GM18868 (cell line): Measurements from ENCODE around the gene TPCN1.

Source experiments
- ATAC-seq: cut with Tn5 transposase; IDR thresholded peaks from one replicate; pipeline ENCODE4 v1.9.1; 2021; ENCODE audit warnings: mild to moderate bottlenecking, moderate library complexity; ENCODE audit not compliant: unreplicated experiment

TPCN1 gene

DNA sequence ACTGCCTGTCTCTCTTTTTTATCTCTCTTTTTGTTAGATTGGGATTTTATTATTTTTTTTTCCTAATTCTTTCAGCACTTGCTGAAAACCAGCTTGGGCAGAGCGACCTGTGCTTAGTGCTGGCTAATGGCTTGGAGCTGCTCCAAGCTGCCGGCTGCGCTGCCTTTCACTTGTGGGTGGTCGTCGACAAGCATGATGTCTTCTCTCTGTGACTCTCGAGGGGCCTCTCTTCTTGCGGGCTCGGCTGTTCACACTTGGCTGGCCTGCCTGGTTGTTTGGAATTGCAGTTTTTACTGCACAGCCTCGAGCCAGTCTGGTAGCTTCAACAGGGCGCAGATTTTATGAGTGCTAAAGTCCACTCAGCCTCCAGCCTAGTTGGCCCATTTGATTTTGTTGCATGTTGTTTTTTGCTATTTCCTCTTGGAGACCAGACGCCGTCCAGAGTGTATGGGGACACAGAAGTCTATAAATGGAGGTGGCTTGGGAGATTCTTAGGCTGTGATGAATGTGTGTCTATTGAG, 18.6 kb downstream of the TPCN1 start:
- ATAC-seq, result no peak

DNA sequence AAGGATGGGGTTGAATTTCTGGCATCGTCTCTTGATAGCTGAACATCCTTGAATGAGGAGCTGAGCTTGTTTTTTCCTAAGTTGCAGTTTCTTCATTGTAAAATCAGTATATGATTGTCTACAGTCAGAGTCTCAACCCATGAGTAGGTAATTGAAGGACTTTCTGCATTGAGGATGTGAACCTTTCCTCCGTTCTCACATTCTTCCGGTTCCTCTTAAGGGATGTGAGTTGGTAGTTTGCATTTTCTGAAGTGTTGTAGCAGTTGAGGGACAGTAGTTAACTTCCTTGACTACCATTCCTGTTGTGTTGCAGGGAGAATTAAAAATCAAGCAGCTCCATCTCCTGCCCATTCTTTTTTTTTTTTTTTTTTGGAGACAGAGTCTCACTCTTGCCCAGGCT, 19.1 kb downstream of the TPCN1 start:
- ATAC-seq, result no peak

DNA sequence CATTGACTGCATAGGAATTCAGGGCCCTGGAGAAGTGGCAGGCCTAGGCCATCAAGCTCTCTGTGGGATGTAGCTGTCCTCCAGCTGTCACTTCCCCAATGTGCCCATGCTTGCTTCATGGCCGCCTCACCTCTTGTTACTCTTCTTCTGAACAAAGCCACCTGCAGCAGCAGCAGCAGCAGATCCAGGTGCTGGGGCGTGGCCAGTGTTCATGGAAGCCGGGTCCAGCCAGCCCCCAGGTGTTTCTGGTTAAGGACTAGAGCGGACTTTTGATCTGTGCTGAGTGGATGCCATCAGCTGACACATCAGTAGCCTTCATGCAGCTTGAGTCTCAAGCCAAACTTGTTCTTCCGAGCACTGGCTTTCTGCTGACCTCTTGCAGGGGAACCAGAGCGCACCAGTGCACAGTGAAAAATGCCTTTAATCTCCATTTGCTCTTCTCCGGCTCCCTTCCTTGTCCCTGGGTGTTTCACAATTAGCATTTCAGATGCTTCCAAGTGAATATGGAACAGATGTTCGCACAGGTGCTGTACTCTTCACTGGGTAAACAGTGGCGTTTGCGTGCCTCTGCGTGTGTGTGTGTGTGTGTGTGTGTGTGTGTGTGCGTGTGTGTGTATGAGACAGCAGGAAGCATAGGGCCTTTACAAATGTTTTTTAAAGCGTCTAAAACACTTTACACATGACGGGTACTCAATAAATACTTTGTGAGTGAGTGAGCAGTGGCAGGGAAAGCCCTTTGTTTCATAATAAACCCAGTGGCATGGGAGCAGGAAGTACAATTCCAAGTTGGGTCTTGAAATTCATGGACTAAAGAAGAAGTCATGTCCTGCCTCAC, 20.1 kb downstream of the TPCN1 start:
- ATAC-seq, result no peak

DNA sequence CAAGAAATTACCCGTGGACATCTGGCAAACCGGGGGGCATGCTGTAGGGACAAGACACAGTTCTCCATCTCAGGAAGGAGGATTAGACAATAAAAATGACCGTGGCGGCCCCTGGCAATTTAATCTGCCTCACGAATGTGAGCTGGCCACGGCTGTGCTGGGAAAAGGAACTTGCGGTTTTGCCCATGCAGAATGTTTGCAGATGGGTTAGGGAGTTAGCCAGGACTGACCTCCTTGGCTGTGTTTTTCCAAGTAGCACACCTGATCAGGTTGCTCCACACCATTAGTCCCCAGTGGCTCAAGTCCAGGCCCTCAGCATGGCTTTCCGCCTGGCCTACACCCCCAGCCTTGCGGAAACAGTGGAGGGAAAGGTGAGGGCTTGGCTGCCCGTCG, 20.8 kb downstream of the TPCN1 start:
- no peak for ATAC-seq

DNA sequence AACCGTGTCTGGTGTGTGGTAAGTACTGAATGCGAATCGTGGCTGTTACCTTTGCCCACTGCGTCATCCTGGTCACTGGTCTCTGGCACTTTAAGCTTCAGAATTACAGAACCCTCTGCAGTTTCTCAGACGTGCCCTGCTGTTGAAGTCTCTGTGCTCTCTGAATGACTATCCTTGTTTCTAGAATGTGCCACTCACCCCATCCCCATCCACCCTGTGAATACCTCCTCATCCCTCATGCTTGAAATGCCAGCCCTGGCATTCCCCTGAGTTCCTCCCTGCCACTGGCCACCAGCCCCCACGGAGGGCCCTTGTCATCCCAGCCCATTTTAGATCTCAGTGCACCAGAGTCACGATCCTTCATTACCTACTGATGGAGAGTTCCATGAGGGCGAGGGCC, 21.3 kb downstream of the TPCN1 start:
- no peak for ATAC-seq

DNA sequence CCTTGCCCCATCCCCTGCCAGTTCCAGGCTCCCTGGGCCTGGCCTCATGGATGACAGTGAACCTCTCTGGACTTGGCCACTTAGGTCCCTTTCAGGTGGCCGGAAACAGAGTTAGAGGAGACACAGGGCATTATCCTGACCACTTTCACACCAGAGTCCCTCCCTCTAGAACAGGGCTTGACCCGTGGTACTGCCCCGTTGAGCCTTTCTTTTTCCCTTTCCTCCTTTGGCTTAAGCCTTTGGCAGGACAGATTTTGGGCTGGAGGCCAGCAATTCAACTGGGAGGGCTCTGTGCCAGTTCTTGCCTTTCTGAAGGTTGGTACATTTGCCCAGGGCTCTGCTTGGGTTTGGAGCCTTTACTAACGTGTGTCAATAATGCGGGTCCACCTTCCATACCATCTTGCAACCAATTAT, 22.8 kb downstream of the TPCN1 start:
- ATAC-seq, result no peak

DNA sequence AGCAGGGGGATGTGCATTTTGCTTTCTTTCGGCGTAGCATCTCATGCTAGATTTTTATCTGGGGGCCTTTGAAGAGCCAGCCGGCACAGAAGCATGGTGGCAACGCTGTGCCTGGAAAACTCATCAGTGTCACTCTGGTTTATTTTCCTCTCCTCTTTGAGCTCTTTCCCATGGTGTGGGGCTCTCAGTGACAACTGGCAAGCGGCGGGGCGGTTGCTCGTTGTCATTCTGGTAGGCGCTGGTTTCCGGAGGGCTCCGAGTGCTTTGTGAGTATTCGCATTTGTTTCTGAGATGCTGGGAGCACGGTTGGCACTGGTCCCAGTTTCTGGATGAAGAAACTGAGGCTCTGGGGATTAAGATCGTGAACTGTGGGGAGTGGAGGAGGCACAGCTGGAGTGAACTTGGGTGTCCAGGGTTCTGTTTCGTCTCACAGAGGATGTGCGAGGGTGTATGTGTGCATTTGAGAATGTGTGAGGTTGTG, 23.3 kb downstream of the TPCN1 start:
- no peak for ATAC-seq

DNA sequence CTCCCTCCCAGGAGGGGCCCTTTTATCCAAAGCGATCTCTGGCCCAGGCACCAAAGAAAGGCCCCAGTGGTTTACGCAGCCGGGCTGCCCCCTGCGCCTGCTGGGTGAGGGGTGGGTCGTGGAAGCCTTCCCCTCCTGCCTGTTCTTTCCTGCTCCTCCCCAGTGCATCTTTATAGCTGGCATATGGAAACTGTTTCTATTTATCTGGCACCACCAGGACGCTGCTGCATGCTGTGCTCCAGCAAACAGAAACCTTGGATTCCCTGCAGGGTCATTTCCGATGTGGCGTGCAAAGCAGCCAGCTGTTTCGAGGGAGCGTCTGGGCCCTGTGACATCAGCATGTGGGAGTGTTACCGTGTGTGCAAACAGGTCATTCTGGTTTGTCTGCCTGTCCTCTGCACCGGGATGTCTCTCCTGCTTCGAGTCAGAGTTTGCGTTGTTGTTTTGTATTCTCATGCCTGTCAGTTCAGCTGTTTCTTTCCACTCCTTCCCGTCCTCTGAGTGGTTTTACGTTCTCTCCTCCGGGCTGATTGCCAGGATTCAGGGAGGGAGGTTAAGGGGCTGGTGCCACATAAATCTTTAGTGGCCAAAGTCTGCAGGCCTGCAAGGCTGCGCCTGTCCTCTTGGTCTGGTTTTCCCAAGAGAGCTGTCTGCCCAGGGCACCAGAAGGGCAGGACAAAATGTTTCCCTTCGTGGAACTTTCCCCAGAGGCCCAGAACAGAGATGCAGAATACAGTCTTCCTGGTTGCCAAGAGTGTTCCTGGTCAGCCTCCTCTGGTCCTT, 24.6 kb downstream of the TPCN1 start:
- no peak for ATAC-seq

DNA sequence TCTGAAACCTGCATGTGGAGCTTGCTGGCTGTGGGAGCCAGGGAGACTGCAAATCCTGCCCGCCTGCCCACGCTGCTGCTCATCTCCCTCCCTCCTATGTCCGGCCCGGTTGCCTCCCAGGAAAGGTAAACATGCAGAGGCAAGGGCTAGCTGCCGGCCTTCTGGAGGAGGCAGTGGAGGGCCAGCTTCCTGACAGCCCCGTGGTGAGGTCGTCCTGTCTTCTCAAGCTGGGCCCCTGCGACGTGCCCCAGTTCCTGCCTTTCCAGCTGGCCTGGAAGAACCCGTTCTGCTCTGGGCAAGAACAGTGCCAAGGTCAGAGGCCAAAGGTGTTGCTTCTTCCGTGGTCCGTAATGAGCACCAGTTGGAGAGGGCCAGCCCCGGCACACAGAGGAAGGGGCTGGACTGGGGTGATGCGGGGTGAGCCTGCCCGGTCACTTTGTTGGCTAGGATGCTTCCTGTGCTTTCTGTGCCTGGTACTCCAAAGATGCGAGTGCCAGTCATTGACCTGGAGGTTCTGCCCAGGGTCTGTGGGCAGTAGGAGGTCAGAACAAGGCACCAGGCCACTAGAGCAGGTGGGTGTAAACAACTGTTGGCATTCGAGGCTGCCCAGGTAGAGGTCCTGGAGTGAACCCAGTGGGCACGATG, 25.3 kb downstream of the TPCN1 start:
- ATAC-seq, result no peak

DNA sequence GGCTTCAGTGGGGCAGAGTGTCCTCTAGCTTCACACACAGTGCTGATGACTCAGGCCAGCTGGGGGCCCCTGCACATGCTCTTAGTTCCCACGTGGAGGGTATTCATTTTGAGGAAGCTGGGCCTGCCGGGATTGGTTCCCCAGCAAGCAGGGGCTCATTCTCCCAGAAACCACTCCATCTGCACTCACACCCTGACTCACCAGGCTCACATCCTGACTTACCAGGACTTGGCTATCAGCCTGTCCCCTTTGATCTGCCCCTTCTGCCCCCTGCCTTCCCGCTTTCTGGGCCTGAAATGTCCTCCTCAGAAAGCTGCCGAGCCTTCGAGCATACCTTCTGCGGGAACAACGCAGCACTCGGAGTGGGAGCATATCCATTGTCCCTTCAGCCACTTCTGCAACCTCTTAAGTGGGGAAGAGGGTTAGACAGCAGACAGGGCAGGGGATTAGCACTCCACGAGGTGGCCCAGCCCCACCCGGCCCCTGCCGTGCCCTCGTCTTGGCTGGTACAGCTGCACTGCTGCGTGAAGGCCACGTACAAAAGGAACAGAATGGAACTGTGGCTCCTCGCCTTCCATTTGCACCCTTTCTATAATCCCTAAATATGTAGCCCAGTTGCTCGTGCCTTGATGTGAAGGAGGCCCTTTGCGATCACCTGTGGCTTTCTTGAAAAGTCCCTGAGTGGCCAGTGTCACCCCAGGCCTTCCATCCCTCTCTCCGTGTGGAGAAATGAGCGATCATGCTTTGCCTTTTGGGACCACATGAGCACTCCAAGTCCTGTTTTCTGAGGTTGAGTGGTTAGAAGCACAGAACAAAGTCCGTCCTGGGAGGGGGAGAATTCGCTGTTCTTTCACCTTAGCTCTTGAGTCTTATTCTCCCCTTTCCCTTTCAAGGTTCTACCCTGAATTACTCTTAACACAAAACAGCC, 26.1 kb downstream of the TPCN1 start:
- ATAC-seq, result no peak

DNA sequence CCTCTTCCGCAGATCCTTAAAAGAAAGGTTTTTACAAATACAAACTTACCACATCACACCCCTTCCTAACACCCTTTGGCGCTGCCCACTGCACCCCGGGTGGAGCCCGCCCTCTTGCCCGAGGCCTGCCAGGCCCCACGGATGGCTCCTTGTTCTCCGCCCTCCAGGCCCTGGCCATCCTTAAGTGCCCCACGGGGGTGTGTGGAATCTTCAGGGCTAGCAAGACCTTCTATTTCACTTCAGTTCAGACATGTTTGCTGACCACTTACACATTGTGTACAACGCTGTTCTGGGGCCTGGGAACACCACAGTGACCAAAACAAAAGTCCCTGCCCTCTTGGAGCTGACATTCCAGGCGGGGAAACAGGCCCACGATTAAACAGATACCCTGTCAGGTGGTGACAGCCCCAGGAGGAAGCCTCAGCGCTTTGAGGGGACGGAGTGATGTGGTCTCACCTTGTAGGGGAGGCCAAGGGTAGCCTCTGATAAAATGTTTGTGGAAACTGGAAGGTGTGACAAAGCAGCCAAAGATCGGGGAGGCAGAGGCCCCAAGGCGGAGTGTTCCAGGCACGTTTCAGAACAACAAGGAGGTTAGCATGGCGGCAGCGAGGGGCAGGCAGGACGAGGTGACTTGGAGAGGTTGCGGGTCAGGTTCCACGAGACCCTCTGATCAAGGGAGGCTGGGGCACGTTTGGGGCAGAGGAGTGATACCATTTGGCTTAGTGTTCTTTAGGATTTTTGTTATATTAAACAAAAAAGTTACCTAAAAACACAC, 27.0 kb downstream of the TPCN1 start:
- no peak for ATAC-seq

DNA sequence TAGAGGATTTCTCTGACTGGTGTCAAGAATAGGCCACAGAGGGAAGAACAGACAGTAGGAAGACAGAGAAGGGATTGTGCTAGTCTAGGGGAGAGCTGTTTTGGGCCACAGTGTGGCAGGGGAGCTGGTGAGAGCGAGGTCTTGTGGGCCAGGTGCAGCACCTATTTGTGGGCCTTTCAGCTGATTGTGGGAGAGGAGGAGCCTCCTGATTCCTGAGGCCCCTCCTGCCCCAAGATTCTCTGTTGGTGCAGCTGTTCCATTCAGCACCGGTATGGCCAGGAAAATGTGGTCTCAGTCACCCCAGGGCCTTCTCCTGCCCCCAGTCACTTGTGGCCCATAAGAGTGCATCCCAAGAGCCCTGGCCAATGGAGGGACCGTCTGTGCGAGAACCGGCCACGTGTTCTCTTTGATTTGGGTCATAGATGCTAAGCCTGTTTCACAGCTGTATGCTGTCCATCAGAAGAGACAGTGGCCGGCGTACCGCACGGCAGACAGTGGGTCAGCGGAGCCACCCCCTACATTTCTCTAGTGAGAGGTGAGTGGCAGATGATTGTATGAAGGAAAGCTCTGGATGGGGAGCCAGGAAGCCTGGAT, 27.7 kb downstream of the TPCN1 start:
- no peak for ATAC-seq

DNA sequence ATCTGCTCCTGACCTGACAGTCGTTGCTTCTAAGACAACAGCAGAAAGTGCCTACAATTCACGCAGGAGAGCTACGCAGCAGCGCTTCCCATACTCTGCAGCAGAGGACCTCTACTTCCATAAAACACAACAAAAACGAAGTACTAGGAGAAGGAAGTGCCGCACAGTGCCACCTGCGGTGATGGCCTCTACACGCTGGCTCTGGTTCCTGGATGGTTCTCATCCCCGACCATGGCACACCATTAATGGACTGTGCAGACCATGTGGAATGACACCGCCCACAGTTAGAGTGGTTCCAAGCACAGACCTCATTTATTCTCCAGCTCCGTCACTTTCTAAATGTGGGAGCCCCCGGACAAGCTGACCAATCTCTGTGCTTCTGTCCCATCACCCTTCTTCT, 28.3 kb downstream of the TPCN1 start:
- ATAC-seq, result no peak

DNA sequence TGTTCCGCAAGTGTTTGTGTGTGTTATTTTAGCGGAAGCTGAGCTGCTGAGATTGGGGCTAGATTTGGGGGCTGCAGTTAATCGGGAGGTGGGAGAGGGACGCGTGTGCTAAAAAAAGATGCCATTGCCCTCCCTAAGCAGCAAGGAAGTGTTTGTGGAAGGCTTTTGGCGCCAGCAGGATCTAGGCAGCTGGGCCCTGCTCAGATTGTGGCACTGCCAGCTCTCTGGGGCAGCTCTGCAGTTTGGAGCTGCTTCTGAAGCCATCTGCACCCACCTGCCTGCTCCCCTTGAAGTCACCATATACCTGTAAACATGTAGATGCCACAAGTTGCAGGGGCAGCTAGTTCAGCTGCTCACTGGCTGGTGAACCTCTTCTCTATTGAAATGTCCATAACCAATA, 28.8 kb downstream of the TPCN1 start:
- no peak for ATAC-seq

DNA sequence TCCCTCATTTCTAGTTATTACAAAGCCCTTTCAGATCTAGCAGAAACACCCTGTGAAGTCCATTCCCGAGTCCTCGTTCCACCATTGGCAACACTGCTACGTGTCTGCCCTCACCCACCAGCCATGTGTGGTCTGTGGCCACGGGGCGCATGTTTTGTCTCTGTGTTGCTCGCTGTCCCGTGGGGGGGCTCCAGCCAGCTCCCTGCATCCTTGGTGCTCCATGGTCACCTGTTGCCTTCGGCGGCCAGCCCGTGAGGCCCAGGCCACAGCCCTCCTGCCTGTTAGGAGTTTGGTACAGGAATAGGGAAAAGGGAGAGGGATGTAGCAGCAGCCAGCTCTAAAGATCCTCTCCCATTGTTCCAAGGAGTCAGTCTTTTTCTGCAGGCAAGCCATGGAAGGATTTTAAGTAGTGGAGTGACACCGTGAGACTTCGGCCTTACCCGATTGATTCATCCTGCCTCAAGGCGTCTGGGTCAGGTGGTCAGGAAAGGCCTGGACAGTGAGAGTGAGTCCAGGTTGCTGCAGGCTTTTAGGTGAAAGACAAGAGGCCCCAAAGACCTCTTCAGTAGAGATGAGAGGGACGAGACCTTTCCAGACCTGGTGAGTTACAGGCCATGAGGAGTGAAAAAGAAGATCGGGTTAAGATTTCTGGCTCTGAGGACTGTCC, 30.3 kb downstream of the TPCN1 start:
- no peak for ATAC-seq

DNA sequence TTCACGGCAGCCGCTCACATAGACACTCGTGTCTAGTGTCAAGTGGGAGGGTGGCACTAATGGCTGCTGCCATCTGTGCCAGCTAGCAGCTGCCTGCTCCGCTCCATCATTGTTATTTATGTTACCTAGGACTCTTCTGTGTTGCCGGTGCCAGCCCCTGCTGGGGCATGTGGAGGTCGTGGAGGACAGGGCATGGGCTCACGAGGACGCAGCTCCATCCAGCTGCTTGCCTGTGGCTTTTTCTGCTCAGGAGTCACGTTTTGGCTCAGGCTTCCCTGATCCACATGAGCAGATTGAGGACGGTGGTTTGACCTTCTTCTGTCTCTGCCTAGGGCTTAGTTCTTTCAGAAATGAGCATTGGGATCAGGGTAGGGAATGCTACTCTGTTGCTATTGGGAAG, 31.2 kb downstream of the TPCN1 start:
- no peak for ATAC-seq

DNA sequence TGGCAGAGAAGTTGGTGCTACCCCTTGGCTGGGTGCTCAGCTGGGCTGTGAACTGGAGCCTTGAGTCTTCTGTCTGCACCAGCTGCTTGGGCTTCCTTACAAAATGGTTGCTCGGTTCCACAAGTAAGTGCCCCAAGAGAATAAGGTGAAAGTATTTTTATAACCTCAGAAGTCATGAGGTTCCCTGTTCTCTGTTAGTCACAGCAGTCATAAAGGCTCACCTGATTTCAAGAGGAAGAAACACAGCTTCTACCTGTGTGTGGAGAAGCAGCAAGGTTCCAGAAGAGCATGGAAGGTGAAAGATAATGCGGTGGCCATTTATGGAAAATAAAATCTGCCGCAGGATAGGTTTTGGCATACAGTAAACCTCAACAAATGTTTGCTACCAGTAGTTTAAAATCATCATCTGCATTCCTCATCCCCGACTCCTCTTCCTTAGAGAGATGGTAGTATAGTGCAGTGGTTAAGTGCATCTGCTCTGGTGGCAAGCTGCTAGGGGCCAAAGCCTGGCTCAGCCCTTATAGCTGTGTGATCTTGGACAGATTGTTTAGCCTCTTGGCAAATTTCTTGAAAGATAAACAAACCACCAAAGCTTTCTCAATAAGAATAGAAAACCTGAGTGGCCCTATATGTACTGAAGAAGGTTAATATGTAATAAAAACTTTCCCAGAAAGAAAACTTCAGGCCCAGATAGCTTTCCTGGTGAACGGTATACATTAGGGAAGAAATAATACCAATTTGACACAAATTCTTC, 32.4 kb downstream of the TPCN1 start:
- no peak for ATAC-seq

DNA sequence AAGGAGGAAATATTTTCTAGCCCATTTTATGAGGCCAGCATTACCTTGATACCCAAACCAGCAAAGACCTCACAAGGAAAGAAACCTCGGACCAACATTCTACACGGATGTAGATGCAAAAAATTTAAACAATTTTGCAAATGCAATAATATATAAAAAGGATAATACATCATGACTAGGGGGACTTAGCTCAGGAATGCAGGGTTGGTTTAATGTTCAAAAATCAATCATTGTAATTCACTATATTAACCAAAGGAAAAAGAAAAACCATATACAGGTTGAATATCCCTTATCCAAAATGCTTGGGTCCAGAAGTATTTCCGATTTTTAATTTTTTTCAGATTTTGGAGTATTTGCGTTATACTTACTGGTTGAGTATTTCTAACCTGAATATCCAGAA, 33.0 kb downstream of the TPCN1 start:
- no peak for ATAC-seq
